NT2/D1 (cell line): ENCODE results near the gene SLC40A1.

Experiments used
- SUZ12 ChIP-seq: IDR thresholded peaks from 2 replicates; pipeline ENCODE4 v1.6.1; 2011; ENCODE audit not compliant: insufficient read length, insufficient read depth; ENCODE audit errors: extremely low read depth
- YY1 ChIP-seq: IDR thresholded peaks from 2 replicates; pipeline ENCODE4 v1.6.1; 2011; ENCODE audit not compliant: insufficient read length, insufficient read depth
- ZNF274 ChIP-seq: IDR thresholded peaks from 2 replicates; pipeline ENCODE4 v1.6.1; 2011; ENCODE audit warnings: mild to moderate bottlenecking, low read depth, low read length

GRCh38 chr2:189613077-189613636, 32.6 kb upstream of the SLC40A1 start:
- TF ChIP-seq ZNF274 (no peak), YY1 (no peak), SUZ12 (no peak)
